ENCODE data around the gene RSAD1. TPM values are rescaled to one million over a fixed set of nuclear protein-coding genes. Genes with fewer than 3 reads are reported as not detected.

RSAD1 gene
- total RNA-seq, 1 donor from 2014 or later, result 9.7 TPM

DNA sequence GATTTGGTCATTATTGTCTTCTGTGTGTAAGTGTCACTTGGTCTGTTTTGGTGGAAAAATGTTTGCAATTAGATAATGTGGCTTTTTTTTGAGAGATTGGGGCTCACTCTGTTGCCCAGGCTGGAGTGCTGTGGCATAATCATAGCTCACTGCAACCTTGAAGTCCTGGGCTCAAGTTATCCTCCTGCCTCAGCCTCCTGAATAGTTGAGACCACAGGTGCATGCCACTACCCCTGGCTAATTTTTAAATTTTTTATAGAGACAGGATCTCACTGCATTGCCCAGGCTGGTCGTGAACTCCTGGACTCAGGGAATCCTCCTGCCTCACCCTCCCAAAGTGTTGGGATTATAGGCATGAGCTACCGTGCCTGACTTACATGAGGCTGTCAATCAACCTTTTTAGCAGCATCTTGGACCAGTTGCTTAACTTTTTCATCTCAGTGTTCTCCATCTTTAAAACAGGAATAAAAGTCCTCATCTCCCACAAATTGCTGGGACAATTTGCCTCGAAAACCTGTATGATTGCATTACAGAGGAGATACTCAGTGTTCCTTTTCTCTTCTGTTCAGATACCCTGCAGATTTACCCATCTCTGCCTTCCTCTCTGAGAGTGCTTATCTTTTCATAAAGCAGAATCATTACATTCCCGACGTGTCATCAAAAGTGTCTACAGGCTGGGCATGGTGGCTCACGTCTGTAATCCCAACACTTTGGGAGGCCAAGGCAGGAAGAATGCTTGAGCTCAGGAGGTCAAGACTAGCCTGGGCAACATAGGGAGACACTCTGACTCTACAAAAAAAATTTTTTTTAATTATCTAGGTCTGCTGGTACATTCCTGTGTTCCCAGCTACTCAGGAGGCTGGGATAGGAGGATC is 33.6 kb upstream of the RSAD1 start:
- TF ChIP-seq EZH2phosphoT487 (IDR thresholded peaks at IDR 0.05) (no peak), EZH2 (IDR thresholded peaks at IDR 0.05) (no peak)
- TF ChIP-seq, protein P1, sequence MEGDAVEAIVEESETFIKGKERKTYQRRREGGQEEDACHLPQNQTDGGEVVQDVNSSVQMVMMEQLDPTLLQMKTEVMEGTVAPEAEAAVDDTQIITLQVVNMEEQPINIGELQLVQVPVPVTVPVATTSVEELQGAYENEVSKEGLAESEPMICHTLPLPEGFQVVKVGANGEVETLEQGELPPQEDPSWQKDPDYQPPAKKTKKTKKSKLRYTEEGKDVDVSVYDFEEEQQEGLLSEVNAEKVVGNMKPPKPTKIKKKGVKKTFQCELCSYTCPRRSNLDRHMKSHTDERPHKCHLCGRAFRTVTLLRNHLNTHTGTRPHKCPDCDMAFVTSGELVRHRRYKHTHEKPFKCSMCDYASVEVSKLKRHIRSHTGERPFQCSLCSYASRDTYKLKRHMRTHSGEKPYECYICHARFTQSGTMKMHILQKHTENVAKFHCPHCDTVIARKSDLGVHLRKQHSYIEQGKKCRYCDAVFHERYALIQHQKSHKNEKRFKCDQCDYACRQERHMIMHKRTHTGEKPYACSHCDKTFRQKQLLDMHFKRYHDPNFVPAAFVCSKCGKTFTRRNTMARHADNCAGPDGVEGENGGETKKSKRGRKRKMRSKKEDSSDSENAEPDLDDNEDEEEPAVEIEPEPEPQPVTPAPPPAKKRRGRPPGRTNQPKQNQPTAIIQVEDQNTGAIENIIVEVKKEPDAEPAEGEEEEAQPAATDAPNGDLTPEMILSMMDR (IDR thresholded peaks at IDR 0.05), result no peak
- Mint-ChIP-seq H3K36me3 (no peaks in the 10 kb centered on the region), H3K9me3 (no peaks in the 10 kb centered on the region), H3K4me1 (peaks cover 2% of the 10 kb centered on the region), H3K27me3 (ENCODE audit: insufficient read depth, low read depth) (no peaks in the 10 kb centered on the region), H3K27ac (no peak overlapping the region), H3K4me3 (no peak overlapping the region)
- no peak overlapping the region for H3K4me2 ChIP-seq
- no peaks in the 10 kb centered on the region for H3K79me2 ChIP-seq (ENCODE audit: low read depth)
- H3K9me3 ChIP-seq (ENCODE audit: low read depth), result no peaks in the 10 kb centered on the region
- no peaks in the 10 kb centered on the region for H3F3A ChIP-seq (ENCODE audit: low read depth)
- H3K27me3 ChIP-seq, result no peaks in the 10 kb centered on the region
- no peaks in the 10 kb centered on the region for H3K4me1 ChIP-seq
- H2AFZ ChIP-seq (replicated peaks), result no peak overlapping the region
- no peak overlapping the region for H3K4me3 ChIP-seq
- no peak for DNase-seq (ENCODE audit: low spot score)
- H4K20me1 ChIP-seq (ENCODE audit: low read depth), result no peaks in the 10 kb centered on the region
- no peak overlapping the region for H3K27ac ChIP-seq
- no peaks in the 10 kb centered on the region for H3K36me3 ChIP-seq
- H3K9ac ChIP-seq, result no peak overlapping the region

DNA sequence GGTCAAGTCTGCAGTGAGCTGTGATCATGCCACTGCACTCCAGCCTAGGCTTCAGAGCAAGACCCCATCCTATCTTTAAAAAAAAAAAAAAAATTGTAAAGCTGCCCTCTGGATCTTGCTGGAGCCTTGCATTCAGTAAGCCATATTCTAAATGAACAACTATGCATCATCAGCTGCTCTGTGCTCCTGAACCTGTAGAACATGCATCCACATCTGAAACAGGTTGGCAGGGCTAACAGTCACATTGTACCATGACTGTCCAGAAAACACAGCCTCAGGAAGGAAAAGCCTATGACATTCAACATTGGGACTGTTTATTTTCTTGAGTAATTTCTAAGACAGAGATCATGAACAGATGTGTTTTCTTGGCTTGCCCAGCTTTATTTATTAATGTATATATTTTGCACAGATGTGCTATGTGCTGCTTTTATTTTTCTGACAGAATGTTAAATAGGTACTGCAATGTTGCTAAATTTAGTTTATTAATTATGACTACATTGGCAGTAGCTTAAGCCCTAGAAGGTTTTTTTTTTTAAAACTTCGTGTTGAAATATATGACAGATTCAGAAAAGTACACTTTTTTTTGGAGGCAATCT is 32.8 kb upstream of the RSAD1 start:
- Mint-ChIP-seq H3K9me3 (no peaks in the 10 kb centered on the region), H3K36me3 (no peaks in the 10 kb centered on the region), H3K4me3 (no peak overlapping the region), H3K27ac (no peak overlapping the region), H3K27me3 (ENCODE audit: insufficient read depth, low read depth) (no peaks in the 10 kb centered on the region), H3K4me1 (peaks cover 2% of the 10 kb centered on the region)
- Histone ChIP-seq H3K4me3 (no peak overlapping the region), H3K9me3 (ENCODE audit: low read depth) (no peaks in the 10 kb centered on the region), H3K4me1 (no peaks in the 10 kb centered on the region), H3K27ac (no peak overlapping the region), H3K36me3 (no peaks in the 10 kb centered on the region), H3F3A (ENCODE audit: low read depth) (no peaks in the 10 kb centered on the region), H3K9ac (no peak overlapping the region), H4K20me1 (ENCODE audit: low read depth) (no peaks in the 10 kb centered on the region), H2AFZ (replicated peaks) (no peak overlapping the region), H3K27me3 (no peaks in the 10 kb centered on the region), H3K79me2 (ENCODE audit: low read depth) (no peaks in the 10 kb centered on the region), H3K4me2 (no peak overlapping the region)
- DNase-seq (ENCODE audit: low spot score), result no peak
- TF ChIP-seq EZH2phosphoT487 (IDR thresholded peaks at IDR 0.05) (no peak), EZH2 (IDR thresholded peaks at IDR 0.05) (no peak)
- TF ChIP-seq, protein P1 (IDR thresholded peaks at IDR 0.05), result no peak

DNA sequence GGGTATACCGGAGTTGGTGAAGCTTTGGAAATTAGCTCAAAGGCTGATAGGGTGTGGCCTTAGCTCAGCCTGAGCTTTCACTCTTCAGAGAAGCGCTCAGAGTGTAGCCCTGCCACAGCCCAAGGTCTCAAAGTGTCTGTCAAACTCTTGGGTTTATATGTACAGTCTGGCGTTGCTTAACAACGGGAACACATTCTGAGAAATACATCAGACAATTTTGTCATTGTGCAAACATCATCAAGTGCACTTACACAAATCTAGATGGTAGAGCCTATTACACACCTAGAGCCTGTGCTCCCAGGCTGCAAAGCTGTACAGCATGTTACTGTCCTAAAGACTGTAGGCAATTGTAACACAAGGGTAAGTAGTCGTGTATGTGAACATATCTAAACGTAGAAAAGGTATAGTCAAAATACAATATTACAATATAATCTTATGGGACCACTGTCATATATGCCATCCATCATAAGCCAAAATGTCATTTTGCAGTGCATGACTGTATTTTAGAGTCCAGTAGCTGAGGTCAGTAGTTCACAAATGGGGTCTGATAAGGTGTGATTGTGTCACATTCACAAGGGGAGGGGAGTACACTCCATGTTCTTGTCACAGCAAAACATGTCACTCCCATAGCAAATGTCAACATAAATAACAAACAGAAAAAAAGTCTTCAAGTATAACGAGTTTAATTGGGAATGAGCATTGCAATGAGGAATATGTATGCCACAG is 30.6 kb upstream of the RSAD1 start:
- no peak overlapping the region for H2AFZ ChIP-seq (replicated peaks)
- H3K27me3 ChIP-seq, result no peaks in the 10 kb centered on the region
- Mint-ChIP-seq H3K36me3 (no peaks in the 10 kb centered on the region), H3K27me3 (ENCODE audit: insufficient read depth, low read depth) (no peaks in the 10 kb centered on the region), H3K4me1 (peaks cover 2% of the 10 kb centered on the region), H3K27ac (no peak overlapping the region), H3K4me3 (no peak overlapping the region), H3K9me3 (no peaks in the 10 kb centered on the region)
- H4K20me1 ChIP-seq (ENCODE audit: low read depth), result no peaks in the 10 kb centered on the region
- no peak overlapping the region for H3K27ac ChIP-seq
- no peaks in the 10 kb centered on the region for H3F3A ChIP-seq (ENCODE audit: low read depth)
- no peaks in the 10 kb centered on the region for H3K36me3 ChIP-seq
- no peak overlapping the region for H3K4me3 ChIP-seq
- TF ChIP-seq EZH2phosphoT487 (IDR thresholded peaks at IDR 0.05) (no peak), EZH2 (IDR thresholded peaks at IDR 0.05) (no peak)
- TF ChIP-seq, protein P1 (IDR thresholded peaks at IDR 0.05), result no peak
- DNase-seq (ENCODE audit: low spot score), result no peak
- H3K4me2 ChIP-seq, result no peak overlapping the region
- no peaks in the 10 kb centered on the region for H3K9me3 ChIP-seq (ENCODE audit: low read depth)
- H3K79me2 ChIP-seq (ENCODE audit: low read depth), result no peaks in the 10 kb centered on the region
- H3K9ac ChIP-seq, result no peak overlapping the region
- H3K4me1 ChIP-seq, result no peaks in the 10 kb centered on the region

Measured in neural progenitor cell (in vitro differentiated cells).